GM19438 (cell line): Measurements from ENCODE around the gene C5.
"Not testable (repeated sequence)": the region's sequence is repeated elsewhere in the genome, so short reads cannot be mapped to it uniquely, and the experiment has no call there.

Experiments used
- ATAC-seq: cut with Tn5 transposase; IDR thresholded peaks from one replicate; pipeline ENCODE4 v1.9.1; 2021; ENCODE audit warnings: low read depth; ENCODE audit not compliant: unreplicated experiment

The C5 gene

DNA sequence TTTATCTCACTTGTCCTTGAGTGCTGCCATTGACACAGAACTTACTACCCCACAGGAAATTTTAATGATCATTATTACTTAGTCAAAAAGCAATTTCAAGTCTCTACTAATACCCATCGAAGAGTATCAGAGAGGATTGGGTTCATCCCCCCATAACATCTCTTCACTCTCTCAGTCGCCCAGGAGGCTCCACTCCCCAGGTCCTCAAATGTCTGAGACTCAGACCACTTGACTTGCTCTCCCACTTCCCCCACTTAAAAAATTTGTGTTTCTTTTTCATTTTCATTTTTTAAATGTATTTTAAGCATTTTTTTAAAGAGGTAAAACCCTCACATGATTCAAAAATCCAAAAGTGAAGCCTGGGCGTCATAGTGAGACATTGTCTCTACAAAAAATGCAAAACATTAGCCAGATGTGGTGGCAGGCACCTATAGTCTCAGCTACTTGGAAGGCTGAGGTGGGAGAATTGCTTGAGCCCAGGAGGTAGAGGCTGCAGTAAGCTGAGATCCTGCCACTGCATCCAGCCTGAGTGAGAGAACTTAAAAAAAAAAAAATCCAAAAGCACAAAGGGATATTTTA, 66.7 kb downstream of the C5 start:
- ATAC-seq: no peak

DNA sequence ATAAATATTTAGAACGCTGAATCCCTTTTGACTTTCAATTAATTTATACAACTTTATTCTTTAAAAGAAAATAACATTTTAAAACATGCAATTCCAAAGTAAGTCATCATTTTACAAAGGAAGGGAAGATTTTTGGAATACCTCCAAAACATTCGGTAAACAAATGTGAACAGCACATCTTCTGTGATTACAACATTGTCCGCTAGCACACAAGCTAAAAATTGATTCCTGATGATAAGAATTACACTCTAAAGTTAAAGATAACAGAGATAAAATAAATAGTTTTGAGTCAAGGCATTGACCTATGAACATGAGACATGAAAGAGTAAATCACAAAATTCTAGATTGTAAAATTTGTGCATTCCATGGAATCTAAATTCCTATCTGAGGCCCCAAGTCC, 67.2 kb downstream of the C5 start:
- no peak for ATAC-seq

DNA sequence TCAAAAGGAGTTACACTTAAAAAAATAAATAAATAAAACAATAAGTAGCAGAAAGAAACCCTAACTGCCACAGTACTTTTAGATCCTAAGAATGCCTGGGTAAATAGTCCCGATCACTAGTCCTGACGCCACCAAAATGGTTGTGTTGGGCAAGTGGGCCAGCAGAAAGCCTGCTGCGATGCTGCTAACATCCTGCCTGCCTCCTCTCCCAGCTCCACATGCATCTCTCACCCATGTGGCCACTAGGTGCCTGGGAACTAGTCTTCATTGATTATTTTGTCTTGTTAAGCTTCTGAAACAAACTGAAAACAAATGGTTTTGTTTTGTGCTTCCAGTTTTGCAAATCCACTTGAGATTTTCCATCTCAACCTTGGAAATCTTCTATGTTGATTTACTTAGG, 69.1 kb downstream of the C5 start:
- no peak for ATAC-seq

DNA sequence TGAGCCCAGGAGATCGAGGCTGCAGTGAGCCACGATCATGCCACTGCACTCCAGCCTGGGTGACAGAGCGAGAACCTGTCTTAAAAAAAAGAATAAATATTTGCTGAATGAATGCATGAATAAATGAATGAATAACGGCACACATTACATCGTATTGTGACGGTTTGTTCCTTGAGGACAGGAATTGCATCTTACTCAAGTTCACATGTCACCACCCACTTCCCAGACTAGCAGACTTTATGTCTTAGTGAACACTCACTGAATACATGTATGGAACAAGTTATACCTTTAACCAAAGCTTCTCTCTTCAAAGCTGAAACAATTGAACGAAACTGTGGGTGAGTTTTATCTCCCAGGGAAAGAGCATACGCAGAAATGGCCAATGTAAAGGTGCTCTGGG, 70.3 kb downstream of the C5 start:
- ATAC-seq: no peak

DNA sequence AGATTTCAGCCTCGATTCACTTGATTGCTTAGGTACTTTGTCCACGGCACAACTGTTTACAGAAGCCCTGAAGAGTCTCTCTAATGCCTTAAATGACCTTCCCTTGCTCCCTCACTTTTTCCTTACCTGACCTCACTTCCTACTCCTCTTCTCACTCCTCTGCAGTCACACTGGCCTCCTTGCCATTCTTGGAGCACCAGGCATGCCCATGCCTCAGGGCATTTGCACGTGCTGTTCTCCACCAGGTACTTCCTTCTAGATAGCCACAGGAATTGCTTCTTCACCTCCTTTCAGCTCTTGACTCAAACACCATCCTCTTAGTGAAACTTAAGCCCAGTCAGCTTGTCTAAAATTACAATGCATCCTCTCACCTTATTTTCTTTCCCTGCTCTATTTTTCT, 71.1 kb downstream of the C5 start:
- no peak for ATAC-seq

DNA sequence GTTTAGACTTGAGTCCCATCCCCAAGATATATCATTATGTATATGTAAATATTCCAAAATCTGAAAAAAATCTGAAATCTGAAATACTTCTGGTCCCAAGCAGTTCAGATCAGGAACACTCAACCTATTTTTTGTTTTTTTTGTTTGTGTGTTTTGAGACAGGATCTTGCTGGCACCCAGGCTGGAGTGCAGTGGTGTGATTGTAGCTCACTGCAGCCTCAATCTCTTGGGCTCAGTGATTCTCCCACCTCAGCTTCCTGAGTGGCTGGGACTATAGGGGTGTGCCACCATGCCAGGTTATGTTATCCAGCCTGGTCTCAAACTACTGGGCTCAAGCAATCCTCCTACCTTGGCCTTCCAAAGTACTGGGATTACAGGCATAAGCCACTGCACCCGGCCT, 72.8 kb downstream of the C5 start:
- no peak for ATAC-seq

DNA sequence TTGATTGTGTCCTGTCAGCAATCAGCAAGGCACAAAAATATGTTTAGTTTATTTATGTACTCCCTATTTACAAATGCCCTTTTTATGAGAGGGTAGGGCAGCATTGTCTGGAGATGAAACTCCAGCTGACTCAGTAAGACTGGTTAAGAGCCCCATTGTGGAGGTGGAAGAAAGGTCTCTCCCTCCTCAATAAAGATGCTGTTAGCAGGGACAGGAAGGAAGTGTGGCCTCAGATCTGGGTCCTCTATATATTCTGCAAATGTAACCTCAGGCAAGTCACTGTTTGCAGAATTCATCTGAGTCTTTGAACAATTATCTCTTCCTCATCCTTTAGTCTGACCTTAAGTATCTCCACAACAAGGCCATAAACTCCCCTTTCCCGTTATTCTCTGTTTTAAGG, 75.2 kb downstream of the C5 start:
- no peak for ATAC-seq

DNA sequence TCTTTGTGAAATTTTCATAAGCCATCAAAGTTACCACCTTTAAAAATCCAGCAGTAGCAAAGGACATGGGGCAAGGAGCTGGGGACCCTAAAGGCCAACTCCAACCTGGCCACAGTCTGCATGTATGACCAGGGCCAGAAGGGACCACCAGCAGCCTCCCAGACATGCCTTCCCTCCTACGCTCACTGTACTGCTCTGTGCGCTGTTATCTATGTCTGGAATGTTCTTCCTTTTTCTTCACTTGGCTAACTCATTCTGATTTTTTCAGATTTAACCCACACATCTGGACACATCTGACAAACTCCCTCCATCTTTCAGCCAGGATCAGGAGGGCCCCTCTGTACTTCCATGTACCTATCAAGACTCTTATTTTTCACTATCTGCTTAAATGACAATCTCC, 75.9 kb downstream of the C5 start:
- ATAC-seq: no peak

DNA sequence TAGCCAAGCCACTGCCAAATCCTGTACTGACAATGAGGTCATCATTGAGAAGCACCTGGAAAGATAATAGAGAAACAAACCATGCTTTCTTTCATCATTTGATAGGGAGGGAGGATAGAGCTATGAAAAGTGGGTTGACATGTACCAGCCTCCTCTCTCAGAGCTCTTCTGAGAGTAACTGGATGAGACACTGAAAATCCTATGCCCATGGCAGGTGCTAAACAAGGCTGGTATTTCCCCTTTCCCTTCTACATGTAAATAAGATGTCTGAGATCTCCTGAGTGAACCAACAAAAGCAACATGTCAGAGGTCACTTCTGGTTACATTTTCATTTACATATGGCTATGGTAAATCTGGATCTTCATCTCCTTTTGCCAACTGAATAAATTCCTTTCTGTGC, 78.1 kb downstream of the C5 start:
- no peak for ATAC-seq

DNA sequence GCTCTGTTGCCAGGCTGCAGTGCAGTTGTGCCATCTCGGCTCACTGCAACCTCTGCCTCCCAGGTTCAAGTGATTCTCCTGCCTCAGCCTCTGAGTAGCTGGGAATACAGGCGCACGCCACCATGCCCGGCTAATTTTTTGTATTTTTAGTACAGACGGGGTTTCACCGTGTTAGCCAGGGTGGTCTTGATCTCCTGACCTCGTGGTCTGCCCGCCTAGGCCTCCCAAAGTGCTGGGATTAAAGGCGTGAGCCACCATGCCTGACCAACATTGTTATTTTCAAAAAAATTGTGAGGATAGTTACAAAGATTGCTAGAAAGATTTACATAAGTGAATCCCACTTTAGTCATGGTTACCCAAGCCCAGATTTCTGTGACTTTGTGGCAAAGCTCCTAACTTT, 78.6 kb downstream of the C5 start:
- not testable (repeated sequence) for ATAC-seq

DNA sequence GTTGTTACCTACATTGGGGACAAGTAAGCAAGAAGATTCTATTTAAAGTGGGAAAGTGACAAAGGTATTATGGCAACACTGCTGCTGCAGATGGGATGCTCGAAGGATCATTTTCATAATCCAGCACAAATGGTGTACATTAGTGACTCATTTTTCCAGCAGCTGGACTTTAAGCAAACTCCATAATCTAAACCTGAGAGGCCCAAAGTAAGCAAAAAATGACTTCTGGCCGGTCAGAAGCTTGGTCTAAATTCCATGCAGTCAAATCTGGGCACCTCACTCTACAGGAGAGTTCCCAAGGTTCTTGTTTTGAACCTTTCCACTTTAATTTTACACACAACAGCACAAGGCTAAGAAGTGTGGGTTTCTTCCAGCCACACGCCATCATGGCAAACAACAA, 79.8 kb downstream of the C5 start:
- no peak for ATAC-seq

DNA sequence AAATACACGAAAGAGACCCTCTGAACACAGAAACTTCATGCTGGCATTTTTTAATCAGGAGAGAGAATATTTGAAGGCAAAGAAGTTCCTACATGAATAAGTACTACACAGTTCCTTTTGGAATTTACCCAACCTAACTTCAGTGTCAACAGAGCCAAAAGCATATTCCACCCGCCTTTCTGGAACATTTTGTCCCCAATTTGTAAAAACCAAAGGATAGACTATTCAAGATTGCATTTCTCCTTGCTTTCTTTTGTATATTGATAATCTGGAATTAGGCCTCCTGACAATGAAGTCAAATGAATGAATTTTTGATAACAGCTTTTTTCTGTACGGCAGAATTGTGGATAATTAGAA, 84.1 kb downstream of the C5 start:
- ATAC-seq: no peak

DNA sequence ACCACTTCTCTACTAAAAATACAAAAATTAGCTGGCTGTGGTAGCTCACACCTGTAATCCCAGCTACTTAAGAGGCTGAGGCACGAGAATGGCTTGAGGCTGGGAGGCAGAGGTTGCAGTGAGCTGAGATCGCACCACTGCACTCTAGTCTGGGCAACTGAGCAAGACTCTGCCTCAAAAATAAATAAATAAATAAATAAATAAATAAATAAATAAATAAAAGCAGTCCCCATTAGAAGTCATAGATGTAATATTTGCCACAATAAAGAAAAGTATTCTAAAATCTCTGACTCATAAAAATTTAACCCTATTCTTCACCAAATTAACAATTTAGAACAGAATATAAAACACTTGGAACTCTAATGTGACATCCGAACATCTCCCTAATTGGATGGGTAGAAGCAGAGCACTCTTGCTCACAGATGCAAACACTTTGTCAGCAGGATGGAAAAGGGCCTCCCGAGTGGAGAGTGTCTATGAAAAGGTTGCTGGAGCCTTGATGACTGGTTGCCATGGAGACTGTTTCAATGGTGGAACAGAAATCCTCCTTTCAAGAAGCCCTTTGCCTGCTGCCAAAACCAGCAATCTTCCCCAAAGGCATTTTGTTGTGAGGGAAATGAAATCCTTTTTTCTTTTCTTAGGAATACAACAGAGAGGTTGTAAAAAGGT, 84.6 kb downstream of the C5 start:
- ATAC-seq: no peak

DNA sequence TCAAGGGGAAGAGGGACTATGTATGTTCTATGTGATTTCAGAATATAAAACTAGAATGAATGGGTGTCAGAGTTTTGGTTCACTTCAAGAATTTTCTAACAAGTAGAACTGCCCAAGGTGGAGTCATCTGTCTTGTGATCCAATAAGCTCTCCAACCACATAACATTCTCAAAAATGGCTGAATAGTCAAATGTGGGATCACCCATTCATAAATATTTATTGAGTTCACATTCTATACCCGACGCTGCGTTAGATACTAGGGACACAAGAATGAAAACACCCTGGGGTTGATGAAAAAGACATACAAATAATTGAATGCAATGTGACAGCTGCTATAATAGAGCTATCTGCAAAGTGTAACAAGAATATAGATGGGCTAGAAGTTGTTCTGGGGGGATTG, 88.1 kb downstream of the C5 start:
- ATAC-seq: no peak

DNA sequence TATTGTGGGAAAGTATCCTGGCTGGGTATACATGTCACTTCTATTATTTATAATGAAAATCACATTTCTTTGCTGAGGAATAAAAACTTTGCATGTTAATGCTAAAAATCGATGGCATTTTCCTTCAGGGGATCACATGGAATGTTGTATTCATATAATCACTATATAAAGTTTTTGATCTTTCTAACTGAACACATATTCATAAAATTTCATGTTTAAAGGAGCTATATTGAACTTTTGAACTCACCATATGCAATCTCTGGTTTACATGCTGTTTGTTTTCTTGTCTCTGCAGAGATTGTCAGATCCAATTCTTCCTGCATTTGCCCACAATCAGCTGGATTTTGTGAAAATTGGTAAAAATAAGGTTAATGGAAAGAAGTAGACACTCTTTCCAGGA, 90.1 kb downstream of the C5 start:
- ATAC-seq: no peak

DNA sequence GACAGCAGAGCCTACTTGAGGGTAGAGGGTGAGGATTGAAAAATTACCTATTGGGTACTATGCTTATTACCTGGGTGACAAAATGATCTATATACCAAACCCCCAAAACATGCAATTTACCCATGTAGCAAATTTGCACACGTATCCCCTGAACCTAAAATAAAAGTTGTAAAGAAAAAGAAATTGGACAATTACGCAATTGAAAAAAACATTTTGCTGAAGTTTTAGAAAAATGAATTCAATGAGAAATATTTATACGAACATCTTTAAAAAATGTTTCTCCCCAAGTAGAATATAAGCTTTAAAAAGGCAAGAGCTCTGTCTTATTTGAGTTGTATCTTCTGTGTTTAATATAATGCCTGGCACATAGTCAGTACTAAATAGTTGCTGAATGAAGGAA, 93.2 kb downstream of the C5 start:
- no peak for ATAC-seq

DNA sequence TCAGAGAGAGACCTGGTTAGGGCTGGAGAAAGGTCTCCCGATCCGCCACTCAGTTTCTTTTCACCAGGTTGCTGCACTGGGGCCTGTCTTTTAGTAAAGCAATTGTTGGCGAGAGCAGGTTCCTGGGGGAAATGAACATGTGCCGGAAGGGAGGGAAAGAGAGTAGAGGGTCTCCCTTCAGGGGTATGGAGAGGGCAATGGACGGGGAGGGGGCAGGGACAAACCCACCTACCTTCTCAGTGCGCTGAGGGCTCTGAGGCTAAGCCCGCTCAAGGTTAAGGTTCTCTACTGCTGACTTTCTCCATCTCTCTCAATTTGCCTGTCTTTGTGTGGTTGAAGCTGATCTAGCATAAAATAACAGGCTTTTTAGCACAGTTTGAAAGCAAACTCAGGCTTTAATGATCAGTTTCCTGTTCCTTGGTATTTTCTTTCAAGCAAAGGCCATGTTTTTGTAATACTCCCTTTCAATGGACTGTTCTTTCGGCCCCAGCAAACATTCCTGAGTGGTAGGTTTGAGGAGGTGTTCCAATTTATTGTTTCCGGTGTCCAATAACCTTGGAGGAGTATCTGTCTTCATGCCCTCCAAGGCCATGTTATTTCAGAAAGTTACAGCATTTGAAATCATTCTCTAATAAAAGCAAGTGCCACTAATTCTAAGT, 98.0 kb downstream of the C5 start:
- ATAC-seq: no peak

DNA sequence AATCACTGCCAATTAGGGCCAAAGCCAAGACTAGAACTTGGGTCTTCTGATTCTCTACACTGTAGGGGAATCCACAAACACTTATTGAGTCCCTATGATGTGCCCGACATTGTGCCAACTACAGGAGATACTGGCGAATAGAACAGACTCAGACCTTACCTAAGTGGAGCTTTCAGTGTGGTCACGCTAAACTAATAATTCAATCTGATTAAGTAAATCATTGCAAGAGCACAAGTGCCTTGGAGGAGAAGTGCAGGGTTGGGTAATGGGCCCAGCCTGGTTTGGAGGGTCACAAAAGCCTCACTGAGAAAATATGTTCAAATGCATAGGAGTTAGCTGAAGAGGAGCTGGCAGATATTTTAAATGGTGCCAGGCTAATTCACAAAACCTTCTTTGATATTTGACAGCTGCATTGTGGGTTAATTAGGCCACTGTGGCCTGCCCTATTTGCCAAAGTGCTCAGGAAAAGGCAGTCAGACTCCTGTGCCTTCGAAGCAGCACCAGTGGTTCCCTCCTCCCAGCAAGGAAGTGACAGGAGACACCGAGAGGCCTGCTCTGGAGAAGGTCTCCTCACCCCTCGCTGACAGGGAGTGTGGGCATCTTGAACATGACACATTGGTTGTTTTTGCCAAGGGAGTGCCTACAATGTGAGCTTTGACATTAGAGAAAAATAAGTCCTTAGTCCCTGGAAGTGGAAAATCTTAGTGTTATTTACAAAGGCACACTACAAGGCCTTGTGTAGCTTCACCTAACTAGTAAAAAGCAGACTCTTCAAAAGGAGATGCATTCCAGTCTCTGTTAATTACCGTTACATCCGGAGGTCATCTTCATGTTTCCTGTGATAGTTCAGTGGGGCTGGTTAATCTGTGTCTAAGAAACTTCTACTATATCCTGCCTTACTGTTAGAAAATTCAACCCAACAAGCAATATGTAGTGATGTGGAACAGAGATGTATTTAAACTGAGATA, 99.4 kb downstream of the C5 start:
- no peak for ATAC-seq

DNA sequence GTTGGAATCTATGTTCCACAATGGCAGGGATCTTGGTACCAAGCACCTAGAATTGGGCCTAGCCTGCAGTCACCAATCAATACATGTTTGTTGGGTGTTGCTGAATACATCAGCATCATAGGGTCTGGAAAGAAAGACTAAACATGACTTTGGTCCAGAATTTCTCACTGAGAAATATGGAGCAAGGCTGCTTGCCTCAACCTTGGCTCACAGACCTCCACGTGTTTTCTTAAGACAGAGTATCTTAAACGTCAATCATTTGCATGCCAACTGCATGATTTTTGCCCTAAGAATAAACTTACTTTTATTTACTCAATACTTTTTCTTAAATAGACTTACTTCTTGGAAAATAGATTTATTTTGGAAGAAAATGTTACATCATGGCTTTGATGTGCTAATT, 100.8 kb downstream of the C5 start:
- ATAC-seq: no peak

DNA sequence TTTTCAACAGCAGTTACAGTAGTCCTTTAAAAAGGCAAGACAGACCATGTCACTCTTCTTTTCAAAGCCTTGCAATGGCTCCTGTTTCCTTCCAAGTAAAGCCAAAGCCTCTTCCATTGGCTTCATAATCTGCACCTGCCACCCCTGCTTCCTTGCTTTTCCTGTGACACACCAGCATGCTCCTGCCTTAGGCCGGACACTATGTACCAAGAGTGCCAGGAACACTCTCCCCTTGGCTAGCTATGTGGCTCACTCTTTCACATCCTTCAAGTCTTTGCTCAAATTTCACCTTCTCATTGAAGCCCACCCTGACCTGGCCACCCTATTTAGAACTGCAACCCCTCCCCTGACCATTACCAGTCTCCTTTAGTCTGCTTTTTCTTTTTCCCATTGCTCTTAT, 101.3 kb downstream of the C5 start:
- no peak for ATAC-seq

DNA sequence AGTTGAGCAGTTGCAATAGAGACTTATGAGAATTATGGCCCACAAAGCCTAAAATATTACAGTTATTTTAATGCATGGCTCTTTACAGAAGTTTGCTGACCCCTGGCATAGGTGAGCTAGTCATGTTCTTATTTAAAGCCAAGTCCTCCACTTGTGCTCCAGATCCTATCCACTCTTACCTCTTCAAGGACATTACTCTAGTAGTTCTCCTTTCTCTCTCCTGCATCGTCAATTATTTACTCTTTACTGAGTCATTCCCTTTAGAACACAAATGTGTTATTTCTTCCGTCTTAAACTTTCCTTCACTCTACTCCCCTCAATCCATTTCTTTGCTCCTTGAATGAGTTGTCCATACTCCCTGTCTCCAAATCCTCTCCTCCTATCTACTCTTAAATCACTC, 102.9 kb downstream of the C5 start:
- no peak for ATAC-seq
